Measurements from ENCODE around the gene PRKAG2. TPM values are rescaled to one million over a fixed set of nuclear protein-coding genes. Genes with fewer than 3 reads are reported as not detected.
"Not testable (repeated sequence)": the region's sequence is repeated elsewhere in the genome, so short reads cannot be mapped to it uniquely, and the experiment has no call there.

Gene PRKAG2
- total and polyA plus RNA-seq, 4 donors = 3.6 to 25.1 (median 16.8) TPM

DNA sequence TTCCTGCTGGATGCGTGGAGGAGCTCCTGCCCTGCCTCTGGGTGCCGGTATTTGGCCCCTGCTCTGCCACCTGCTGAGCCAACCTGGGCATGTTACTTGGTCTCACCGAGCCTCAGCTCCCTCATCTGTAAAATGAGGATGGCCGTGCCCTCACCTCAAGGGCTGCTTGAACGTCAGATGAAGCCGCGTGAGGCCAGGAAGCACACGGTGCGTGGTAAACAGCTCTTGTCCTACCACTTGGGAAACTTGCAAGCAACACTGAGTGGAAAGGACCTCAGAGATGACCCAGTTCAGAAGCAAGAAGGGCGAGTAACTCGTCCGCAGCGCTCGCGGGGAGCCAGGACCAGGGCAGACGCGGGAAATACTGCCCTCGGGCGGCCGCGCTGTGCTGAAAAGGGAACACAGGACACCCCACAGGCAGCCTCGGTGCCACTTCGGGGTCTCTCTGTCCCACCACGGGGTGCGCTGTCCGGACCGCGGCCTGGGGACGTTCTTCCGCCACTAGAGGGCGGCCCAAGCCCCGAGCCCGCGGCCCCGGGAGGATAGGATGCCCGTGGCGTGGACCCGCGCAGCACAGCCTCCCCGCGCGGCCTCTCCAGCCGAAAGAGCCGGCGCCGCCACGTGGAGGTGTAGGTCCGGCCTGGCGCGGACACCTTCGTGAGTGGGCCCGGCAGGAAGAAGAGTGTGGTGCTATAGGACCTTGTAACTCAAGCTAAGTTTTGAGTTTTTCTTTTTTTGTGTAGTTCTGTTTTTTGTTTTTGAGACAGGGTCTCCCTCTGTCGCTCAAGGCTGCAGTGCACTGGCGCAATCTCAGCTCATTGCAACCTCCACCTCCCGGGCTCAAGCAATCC lies 94.1 kb downstream of the PRKAG2 start:
- Histone ChIP-seq H3K27me3 (ENCODE audit: control insufficient read depth in 4 of 4, insufficient read depth in 4 of 4, low read length in 3 of 4) (no peaks in the 10 kb centered on the region), H3K27ac (ENCODE audit: low read depth in 1 of 2, low read length in 2 of 2) (peak overlapping the region in 1 of 2 donors; percentile 16), H3K4me3 (ENCODE audit: low read depth in 1 of 3, low read length in 3 of 3) (peak overlapping the region in 1 of 3 donors; percentile 4), H3K9me3 (ENCODE audit: control insufficient read depth in 4 of 4, low read length in 3 of 4) (no peaks in the 10 kb centered on the region), H3K9ac (ENCODE audit: low read depth in 1 of 2, low read length in 2 of 2) (no peak overlapping the region), H3K4me1 (ENCODE audit: control insufficient read depth in 4 of 4, insufficient read depth in 4 of 4, low read length in 3 of 4) (peaks cover 4 to 24% (median 14%) of the 10 kb centered on the region in 4 donors), H3K36me3 (ENCODE audit: control insufficient read depth in 4 of 4, insufficient read depth in 3 of 4, low read depth in 1 of 4, low read length in 3 of 4) (peaks cover 2 to 14% (median 9%) of the 10 kb centered on the region in 4 donors)
- WGBS = 38% methylated on average over 55 of the region's 55 CpGs
- DNase-seq (ENCODE audit: low spot score) = peak; percentile 67
- TF ChIP-seq HNF4A (conservative IDR thresholded peaks at IDR 0.05) = no peak
- TF ChIP-seq, protein P1, sequence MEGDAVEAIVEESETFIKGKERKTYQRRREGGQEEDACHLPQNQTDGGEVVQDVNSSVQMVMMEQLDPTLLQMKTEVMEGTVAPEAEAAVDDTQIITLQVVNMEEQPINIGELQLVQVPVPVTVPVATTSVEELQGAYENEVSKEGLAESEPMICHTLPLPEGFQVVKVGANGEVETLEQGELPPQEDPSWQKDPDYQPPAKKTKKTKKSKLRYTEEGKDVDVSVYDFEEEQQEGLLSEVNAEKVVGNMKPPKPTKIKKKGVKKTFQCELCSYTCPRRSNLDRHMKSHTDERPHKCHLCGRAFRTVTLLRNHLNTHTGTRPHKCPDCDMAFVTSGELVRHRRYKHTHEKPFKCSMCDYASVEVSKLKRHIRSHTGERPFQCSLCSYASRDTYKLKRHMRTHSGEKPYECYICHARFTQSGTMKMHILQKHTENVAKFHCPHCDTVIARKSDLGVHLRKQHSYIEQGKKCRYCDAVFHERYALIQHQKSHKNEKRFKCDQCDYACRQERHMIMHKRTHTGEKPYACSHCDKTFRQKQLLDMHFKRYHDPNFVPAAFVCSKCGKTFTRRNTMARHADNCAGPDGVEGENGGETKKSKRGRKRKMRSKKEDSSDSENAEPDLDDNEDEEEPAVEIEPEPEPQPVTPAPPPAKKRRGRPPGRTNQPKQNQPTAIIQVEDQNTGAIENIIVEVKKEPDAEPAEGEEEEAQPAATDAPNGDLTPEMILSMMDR (IDR thresholded peaks at IDR 0.05; ENCODE audit: low read depth, low read length, missing input control) = peak; percentile 59
- TF ChIP-seq JUND (IDR thresholded peaks at IDR 0.05) = no peak
- TF ChIP-seq RAD21 (IDR thresholded peaks at IDR 0.05) = peak; percentile 78 to 93
- peak in 1 of 2 donors; percentile 10 for TF ChIP-seq RXRA (IDR thresholded peaks at IDR 0.05)
- no peak for TF ChIP-seq GABPA (IDR thresholded peaks at IDR 0.05 in 1 of 2, conservative IDR thresholded peaks at IDR 0.05 in 1 of 2)
- TF ChIP-seq, protein P2, sequence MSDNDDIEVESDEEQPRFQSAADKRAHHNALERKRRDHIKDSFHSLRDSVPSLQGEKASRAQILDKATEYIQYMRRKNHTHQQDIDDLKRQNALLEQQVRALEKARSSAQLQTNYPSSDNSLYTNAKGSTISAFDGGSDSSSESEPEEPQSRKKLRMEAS (IDR thresholded peaks at IDR 0.05) = no peak
- no peak for TF ChIP-seq NR2F2 (IDR thresholded peaks at IDR 0.05)

DNA sequence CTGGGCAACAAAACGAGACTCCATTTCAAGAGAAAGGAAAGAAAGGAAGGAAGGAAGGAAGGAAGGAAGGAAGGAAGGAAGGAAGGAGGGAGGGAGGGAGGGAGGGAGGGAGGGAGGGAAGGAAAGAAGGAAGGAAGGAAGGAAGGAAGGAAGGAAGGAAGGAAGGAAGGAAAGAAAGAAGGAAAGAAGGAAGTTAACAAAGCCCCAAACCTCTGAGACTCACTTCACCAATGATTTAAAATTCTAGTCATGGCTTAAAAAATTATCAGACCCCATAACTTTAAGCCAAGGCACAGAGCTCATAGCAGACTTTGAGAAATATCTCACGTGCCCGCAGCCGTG lies 94.7 kb downstream of the PRKAG2 start:
- WGBS = 87% methylated on average over 4 of the region's 4 CpGs
- not testable (repeated sequence) for H3K27me3 ChIP-seq (ENCODE audit: control insufficient read depth in 4 of 4, insufficient read depth in 4 of 4, low read length in 3 of 4); H3K9me3 ChIP-seq (ENCODE audit: control insufficient read depth in 4 of 4, low read length in 3 of 4); H3K27ac ChIP-seq (ENCODE audit: low read depth in 1 of 2, low read length in 2 of 2); DNase-seq (ENCODE audit: low spot score); H3K4me3 ChIP-seq (ENCODE audit: low read depth in 1 of 3, low read length in 3 of 3); H3K9ac ChIP-seq (ENCODE audit: low read depth in 1 of 2, low read length in 2 of 2)
- Histone ChIP-seq H3K4me1 (ENCODE audit: control insufficient read depth in 4 of 4, insufficient read depth in 4 of 4, low read length in 3 of 4) (peaks cover 4 to 24% (median 14%) of the 10 kb centered on the region in 4 donors), H3K36me3 (ENCODE audit: control insufficient read depth in 4 of 4, insufficient read depth in 3 of 4, low read depth in 1 of 4, low read length in 3 of 4) (peaks cover 2 to 14% (median 9%) of the 10 kb centered on the region in 4 donors)

DNA sequence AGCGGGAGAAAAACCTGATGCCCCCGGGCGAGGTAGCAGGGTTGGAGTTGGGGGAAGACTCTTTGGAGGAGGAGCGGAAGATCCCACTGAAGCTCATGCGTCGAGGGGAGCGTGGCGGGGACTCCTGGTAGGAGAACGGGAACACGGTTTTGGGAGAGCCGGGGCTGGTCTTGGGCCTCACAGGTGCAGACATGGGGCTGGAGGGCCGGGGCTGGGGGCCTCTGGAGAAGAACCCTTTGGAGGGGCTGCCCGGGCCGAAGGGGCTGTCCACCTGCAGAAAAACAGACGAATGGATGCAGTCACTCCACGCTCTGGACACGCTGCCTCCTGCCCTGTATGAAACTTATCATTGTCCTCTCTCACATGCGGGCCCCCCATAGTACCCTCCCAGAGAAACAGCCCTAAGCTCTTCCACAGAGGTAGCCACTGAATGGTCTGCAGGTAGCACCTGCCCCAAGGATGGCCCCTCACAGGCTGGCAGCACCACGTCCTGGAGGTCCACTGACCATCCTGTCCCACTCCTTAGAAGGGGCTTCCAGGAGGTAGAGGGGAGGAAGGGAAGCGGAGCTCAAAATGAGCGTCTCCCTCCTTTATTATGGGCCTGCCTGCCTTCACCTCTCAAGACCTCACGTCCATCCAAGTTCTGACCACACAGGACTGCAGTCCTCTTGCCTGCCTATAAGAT lies 95.6 kb downstream of the PRKAG2 start:
- no peak overlapping the region for H3K27ac ChIP-seq (ENCODE audit: low read depth in 1 of 2, low read length in 2 of 2)
- 87% methylated on average over 22 of the region's 22 CpGs for WGBS
- no peak overlapping the region for H3K9ac ChIP-seq (ENCODE audit: low read depth in 1 of 2, low read length in 2 of 2)
- no peak for DNase-seq (ENCODE audit: low spot score)
- no peaks in the 10 kb centered on the region for H3K27me3 ChIP-seq (ENCODE audit: control insufficient read depth in 4 of 4, insufficient read depth in 4 of 4, low read length in 3 of 4)
- no peaks in the 10 kb centered on the region for H3K9me3 ChIP-seq (ENCODE audit: control insufficient read depth in 4 of 4, low read length in 3 of 4)
- no peak overlapping the region for H3K4me3 ChIP-seq (ENCODE audit: low read depth in 1 of 3, low read length in 3 of 3)
- H3K36me3 ChIP-seq (ENCODE audit: control insufficient read depth in 4 of 4, insufficient read depth in 3 of 4, low read depth in 1 of 4, low read length in 3 of 4) = peaks cover 2 to 15% (median 11%) of the 10 kb centered on the region in 4 donors
- peaks cover 4 to 22% (median 10%) of the 10 kb centered on the region in 4 donors for H3K4me1 ChIP-seq (ENCODE audit: control insufficient read depth in 4 of 4, insufficient read depth in 4 of 4, low read length in 3 of 4)
- TF ChIP-seq, protein P2 (IDR thresholded peaks at IDR 0.05) = no peak
- TF ChIP-seq YY1 (IDR thresholded peaks at IDR 0.05) = no peak
- TF ChIP-seq HNF4G (IDR thresholded peaks at IDR 0.05) = no peak
- no peak for TF ChIP-seq FOXA1 (IDR thresholded peaks at IDR 0.05)
- TF ChIP-seq, protein P1 (IDR thresholded peaks at IDR 0.05; ENCODE audit: low read depth, low read length, missing input control) = no peak
- no peak for TF ChIP-seq SP1 (IDR thresholded peaks at IDR 0.05)
- TF ChIP-seq RXRA (IDR thresholded peaks at IDR 0.05) = no peak
- TF ChIP-seq, protein P3, sequence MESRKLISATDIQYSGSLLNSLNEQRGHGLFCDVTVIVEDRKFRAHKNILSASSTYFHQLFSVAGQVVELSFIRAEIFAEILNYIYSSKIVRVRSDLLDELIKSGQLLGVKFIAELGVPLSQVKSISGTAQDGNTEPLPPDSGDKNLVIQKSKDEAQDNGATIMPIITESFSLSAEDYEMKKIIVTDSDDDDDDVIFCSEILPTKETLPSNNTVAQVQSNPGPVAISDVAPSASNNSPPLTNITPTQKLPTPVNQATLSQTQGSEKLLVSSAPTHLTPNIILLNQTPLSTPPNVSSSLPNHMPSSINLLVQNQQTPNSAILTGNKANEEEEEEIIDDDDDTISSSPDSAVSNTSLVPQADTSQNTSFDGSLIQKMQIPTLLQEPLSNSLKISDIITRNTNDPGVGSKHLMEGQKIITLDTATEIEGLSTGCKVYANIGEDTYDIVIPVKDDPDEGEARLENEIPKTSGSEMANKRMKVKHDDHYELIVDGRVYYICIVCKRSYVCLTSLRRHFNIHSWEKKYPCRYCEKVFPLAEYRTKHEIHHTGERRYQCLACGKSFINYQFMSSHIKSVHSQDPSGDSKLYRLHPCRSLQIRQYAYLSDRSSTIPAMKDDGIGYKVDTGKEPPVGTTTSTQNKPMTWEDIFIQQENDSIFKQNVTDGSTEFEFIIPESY (IDR thresholded peaks at IDR 0.05) = no peak
- TF ChIP-seq, protein P4, sequence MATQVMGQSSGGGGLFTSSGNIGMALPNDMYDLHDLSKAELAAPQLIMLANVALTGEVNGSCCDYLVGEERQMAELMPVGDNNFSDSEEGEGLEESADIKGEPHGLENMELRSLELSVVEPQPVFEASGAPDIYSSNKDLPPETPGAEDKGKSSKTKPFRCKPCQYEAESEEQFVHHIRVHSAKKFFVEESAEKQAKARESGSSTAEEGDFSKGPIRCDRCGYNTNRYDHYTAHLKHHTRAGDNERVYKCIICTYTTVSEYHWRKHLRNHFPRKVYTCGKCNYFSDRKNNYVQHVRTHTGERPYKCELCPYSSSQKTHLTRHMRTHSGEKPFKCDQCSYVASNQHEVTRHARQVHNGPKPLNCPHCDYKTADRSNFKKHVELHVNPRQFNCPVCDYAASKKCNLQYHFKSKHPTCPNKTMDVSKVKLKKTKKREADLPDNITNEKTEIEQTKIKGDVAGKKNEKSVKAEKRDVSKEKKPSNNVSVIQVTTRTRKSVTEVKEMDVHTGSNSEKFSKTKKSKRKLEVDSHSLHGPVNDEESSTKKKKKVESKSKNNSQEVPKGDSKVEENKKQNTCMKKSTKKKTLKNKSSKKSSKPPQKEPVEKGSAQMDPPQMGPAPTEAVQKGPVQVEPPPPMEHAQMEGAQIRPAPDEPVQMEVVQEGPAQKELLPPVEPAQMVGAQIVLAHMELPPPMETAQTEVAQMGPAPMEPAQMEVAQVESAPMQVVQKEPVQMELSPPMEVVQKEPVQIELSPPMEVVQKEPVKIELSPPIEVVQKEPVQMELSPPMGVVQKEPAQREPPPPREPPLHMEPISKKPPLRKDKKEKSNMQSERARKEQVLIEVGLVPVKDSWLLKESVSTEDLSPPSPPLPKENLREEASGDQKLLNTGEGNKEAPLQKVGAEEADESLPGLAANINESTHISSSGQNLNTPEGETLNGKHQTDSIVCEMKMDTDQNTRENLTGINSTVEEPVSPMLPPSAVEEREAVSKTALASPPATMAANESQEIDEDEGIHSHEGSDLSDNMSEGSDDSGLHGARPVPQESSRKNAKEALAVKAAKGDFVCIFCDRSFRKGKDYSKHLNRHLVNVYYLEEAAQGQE (IDR thresholded peaks at IDR 0.05) = no peak
- TF ChIP-seq EGR1 (IDR thresholded peaks at IDR 0.05; ENCODE audit: low read depth in 2 of 2) = no peak
